CD8-positive, alpha-beta memory T cell (primary cell): ENCODE measurements around the gene CSTPP1. TPM values are rescaled to one million over a fixed set of nuclear protein-coding genes. Genes with fewer than 3 reads are reported as not detected.

Experiments used
- CTCF ChIA-PET: fragments of 350-600 bp; sonication (Branson Sonifier 250); formaldehyde crosslinking; loops from one replicate; lab custom pipeline; 2021; ENCODE audit warnings: antibody characterized with exemption; lab: Charles Lee
- POLR2A ChIA-PET: fragments of 350-600 bp; sonication (Branson Sonifier 250); formaldehyde crosslinking; loops from one replicate; lab custom pipeline; 2021; ENCODE audit warnings: antibody characterized with exemption; lab: Charles Lee
- DNase-seq, 5 donors: peaks; one replicate each; pipeline versions ENCODE4 v3.0.0 to v3.0.0-alpha.2; 2020 to 2022; ENCODE audit warnings: mixed read lengths in 1 of 5
- H3K27ac ChIP-seq: one replicate; pipeline ENCODE4 v1.7.0; 2013; ENCODE audit warnings: low read depth, mild to moderate bottlenecking, low read length, moderate library complexity
- H3K27me3 ChIP-seq: 2 replicates; pipeline ENCODE4 v1.7.0; 2013; ENCODE audit warnings: low read length, mild to moderate bottlenecking; ENCODE audit not compliant: insufficient read depth, poor library complexity, severe bottlenecking
- H3K36me3 ChIP-seq: 2 replicates; pipeline ENCODE4 v1.7.0; 2013; ENCODE audit warnings: mild to moderate bottlenecking, low read length, moderate library complexity; ENCODE audit not compliant: insufficient read depth
- H3K4me1 ChIP-seq: 2 replicates; pipeline ENCODE4 v1.7.0; 2013; ENCODE audit warnings: mild to moderate bottlenecking, low read length, moderate library complexity; ENCODE audit not compliant: insufficient read depth
- H3K4me3 ChIP-seq: 2 replicates; pipeline ENCODE4 v1.7.0; 2013; ENCODE audit warnings: mild to moderate bottlenecking, low read length
- H3K9me3 ChIP-seq: 2 replicates; pipeline ENCODE4 v1.7.0; 2013; ENCODE audit warnings: mild to moderate bottlenecking, low read length
- H3K27ac Mint-ChIP-seq, 8 donors: one replicate each; pipeline ENCODE4 v1.8.0; 2020 to 2021; ENCODE audit warnings: mixed read lengths in 8 of 8, mild to moderate bottlenecking in 6 of 8, inconsistent platforms in 3 of 8, moderate library complexity in 3 of 8
- H3K27me3 Mint-ChIP-seq, 2 donors: one replicate each; pipeline ENCODE4 v1.8.0; 2020 to 2021; ENCODE audit warnings: mixed read lengths in 2 of 2, mild to moderate bottlenecking in 1 of 2, moderate library complexity in 1 of 2
- H3K36me3 Mint-ChIP-seq, 3 donors: one replicate each; pipeline ENCODE4 v1.8.0; 2020 to 2021; ENCODE audit warnings: mixed read lengths in 3 of 3, inconsistent platforms in 1 of 3, mild to moderate bottlenecking in 1 of 3
- H3K4me1 Mint-ChIP-seq, 3 donors: one replicate each; pipeline ENCODE4 v1.8.0; 2020 to 2021; ENCODE audit warnings: mixed read lengths in 3 of 3, inconsistent platforms in 1 of 3, mild to moderate bottlenecking in 1 of 3
- H3K4me3 Mint-ChIP-seq, 7 donors: one replicate each; pipeline ENCODE4 v1.8.0; 2020 to 2021; ENCODE audit warnings: mixed read lengths in 7 of 7, mild to moderate bottlenecking in 6 of 7, moderate library complexity in 4 of 7, inconsistent platforms in 2 of 7
- H3K9me3 Mint-ChIP-seq, 5 donors: one replicate each; pipeline ENCODE4 v1.8.0; 2020 to 2022; ENCODE audit warnings: mixed read lengths in 5 of 5, mild to moderate bottlenecking in 3 of 5, moderate library complexity in 2 of 5, inconsistent platforms in 1 of 5
- polyA plus RNA-seq: library from polyadenylated mRNA; unstranded; fragments of 300-500 nt; fragmentation: Illumina TruSeq; gene quantifications from one replicate; pipeline ENCODE4 v1.2.3, GENCODE V29; 2021
- total RNA-seq, 2 experiments: library from RNA; stranded (reverse); gene quantifications; one replicate each; pipeline ENCODE4 v1.2.3, GENCODE V29; 2021

Gene CSTPP1, protein sequence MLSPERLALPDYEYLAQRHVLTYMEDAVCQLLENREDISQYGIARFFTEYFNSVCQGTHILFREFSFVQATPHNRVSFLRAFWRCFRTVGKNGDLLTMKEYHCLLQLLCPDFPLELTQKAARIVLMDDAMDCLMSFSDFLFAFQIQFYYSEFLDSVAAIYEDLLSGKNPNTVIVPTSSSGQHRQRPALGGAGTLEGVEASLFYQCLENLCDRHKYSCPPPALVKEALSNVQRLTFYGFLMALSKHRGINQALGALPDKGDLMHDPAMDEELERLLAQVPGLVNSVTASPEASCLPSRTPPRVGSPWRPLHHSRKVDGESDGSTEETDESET
- total RNA-seq (10 to 100 TPM; 16.9 to 18.4 TPM), polyA plus RNA-seq (19.7 TPM)

DNA sequence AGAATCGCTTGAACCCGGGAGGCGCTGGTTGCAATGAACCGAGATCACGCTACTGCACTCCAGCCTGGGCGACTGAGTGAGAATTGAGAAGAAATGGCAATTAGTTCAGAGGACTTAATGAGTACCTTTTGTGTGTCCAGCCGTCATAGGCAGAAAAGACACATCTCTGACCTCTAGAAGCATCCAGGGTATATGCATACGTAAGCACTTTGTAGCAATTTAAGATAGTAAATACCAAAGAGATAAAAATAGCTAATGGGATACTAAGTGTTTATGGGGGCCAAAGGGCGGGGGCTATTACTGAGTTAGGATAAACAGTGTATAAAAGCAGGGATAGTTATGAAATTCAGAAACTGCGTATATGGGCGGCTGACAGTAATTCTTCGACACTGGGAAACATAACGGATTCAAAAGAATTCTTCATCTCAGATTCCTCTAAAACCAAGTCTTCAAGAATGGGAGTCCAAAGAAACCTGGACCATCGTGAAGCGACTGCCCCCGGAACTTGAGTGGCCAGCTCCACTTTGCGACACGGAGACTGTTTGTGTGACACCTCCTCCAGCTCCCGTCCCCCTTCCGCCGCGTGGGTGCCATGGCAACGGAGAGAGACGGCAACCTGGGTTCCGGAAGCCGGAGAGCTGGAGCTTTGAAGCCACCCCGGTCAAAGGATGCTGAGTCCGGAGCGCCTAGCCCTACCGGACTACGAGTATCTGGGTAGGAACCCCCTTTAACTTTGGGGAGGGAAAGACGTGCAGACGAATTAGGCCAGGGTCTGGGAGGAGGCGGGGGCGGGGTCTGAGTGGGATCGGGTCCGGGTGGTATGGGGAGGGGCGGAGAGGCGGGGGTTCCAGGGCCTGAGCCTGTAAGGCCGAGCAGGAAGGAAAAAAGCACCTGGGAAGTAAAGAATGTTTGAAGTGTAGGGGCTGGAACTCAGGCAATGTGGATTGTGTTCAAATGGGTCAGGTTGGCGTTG, at the start of gene CSTPP1:
CSTPP1 (plus strand) TSS at position 624 of the 973 bp plus-strand sequence; CDS start at position 669, 45 bp downstream.
- CTCF ChIA-PET, result interaction anchor here (0.7 to 1.5 kb wide), 6 partner anchors 16 to 1165 kb away, joined by 3 to 4 read pairs (median 3); partner anchors contain the start of gene ACP2
- peak within 1 kb of the TSS; percentile 67 for H3K4me3 ChIP-seq
- peaks cover 0 to 13% (median 0%) of the 10 kb centered on the region in 3 donors for H3K36me3 Mint-ChIP-seq
- peak within 1 kb of the TSS; percentile 40 for H3K27ac ChIP-seq
- H3K4me1 Mint-ChIP-seq, result peaks cover 12 to 25% (median 23%) of the 10 kb centered on the region in 3 donors
- peak; percentile 85 to 95 (median 88) for DNase-seq
- H3K36me3 ChIP-seq, result no peaks in the 10 kb centered on the region
- H3K4me1 ChIP-seq, result peaks cover 12% of the 10 kb centered on the region
- H3K27me3 ChIP-seq, result no peaks in the 10 kb centered on the region
- peaks cover 2 to 8% of the 10 kb centered on the region in 2 donors for H3K27me3 Mint-ChIP-seq
- no peaks in the 10 kb centered on the region for H3K9me3 ChIP-seq
- H3K4me3 Mint-ChIP-seq, result peak within 1 kb of the TSS; percentile 84 to 98 (median 94)
- POLR2A ChIA-PET, result interaction anchor here (0.5 to 0.6 kb wide), 2 partner anchors 622 to 982 kb away, joined by 3 read pairs; no protein-coding TSS in a partner anchor
- peak within 1 kb of the TSS; percentile 77 to 99 (median 94) for H3K27ac Mint-ChIP-seq
- no peaks in the 10 kb centered on the region for H3K9me3 Mint-ChIP-seq

DNA sequence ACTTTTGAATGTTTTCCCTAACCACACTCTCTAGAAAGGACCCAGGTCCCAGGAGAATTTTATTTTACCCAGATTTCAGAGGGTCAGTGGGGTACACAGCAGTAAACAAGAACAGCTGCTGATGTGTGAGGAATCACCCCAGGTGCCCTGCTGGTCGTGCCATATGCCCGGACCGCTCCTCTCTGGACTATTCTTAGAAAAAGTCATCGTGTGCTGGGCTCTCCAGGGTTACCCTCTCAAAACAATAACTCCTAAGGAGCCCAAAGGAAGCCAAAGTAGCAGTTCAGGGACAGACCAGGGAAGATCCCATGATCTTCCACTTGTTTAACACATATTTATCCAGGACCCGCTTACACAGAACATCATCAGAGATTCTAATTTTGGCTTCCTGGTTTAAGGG, 47.9 kb upstream of the CSTPP1 start:
- no peak overlapping the region for H3K27ac ChIP-seq
- no peak overlapping the region for H3K4me3 Mint-ChIP-seq
- DNase-seq, result no peak
- ChIA-PET POLR2A (no interaction called here), CTCF (interaction anchor here (1.0 to 4.1 kb wide), 2 partner anchors 265 to 267 kb away, joined by 3 to 17 read pairs; no protein-coding TSS in a partner anchor)
- H3K9me3 Mint-ChIP-seq, result no peaks in the 10 kb centered on the region
- no peaks in the 10 kb centered on the region for H3K27me3 ChIP-seq
- peaks cover 8 to 10% of the 10 kb centered on the region in 2 donors for H3K27me3 Mint-ChIP-seq
- no peaks in the 10 kb centered on the region for H3K36me3 ChIP-seq
- H3K9me3 ChIP-seq, result no peaks in the 10 kb centered on the region
- H3K4me3 ChIP-seq, result no peak overlapping the region
- no peaks in the 10 kb centered on the region for H3K4me1 ChIP-seq
- H3K4me1 Mint-ChIP-seq, result peaks cover 0 to 3% (median 0%) of the 10 kb centered on the region in 3 donors
- H3K36me3 Mint-ChIP-seq, result no peaks in the 10 kb centered on the region
- no peak overlapping the region for H3K27ac Mint-ChIP-seq

DNA sequence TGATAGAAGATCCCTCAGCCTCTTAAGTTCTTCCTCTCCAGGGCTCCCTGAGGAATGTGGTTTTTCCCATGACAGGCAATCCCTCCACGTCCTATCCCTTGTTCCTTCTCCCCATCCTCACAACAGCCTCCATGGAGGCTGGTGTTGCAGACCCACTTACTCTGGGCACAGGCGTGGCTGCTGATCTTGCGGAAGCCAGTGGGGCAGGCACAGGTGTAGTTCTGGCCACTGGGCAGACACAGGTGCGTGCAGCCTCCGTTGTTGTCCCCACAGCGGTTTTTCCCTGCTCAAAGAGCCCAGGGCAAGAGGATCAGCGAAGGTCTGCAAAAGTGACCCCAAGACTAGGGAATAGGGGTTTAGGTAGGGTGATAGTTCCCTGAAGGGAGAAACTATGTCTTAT, 47.3 kb upstream of the CSTPP1 start:
- Histone ChIP-seq H3K4me3 (no peak overlapping the region), H3K27me3 (no peaks in the 10 kb centered on the region), H3K9me3 (no peaks in the 10 kb centered on the region), H3K4me1 (no peaks in the 10 kb centered on the region), H3K27ac (no peak overlapping the region), H3K36me3 (no peaks in the 10 kb centered on the region)
- Mint-ChIP-seq H3K27me3 (peaks cover 4 to 5% of the 10 kb centered on the region in 2 donors), H3K27ac (no peak overlapping the region), H3K9me3 (no peaks in the 10 kb centered on the region), H3K36me3 (no peaks in the 10 kb centered on the region), H3K4me1 (peaks cover 0 to 3% (median 0%) of the 10 kb centered on the region in 3 donors), H3K4me3 (no peak overlapping the region)
- DNase-seq, result no peak
- POLR2A ChIA-PET, result no interaction called here
- CTCF ChIA-PET, result interaction anchor here (1.0 to 4.1 kb wide), 2 partner anchors 264 to 266 kb away, joined by 3 to 17 read pairs; no protein-coding TSS in a partner anchor

DNA sequence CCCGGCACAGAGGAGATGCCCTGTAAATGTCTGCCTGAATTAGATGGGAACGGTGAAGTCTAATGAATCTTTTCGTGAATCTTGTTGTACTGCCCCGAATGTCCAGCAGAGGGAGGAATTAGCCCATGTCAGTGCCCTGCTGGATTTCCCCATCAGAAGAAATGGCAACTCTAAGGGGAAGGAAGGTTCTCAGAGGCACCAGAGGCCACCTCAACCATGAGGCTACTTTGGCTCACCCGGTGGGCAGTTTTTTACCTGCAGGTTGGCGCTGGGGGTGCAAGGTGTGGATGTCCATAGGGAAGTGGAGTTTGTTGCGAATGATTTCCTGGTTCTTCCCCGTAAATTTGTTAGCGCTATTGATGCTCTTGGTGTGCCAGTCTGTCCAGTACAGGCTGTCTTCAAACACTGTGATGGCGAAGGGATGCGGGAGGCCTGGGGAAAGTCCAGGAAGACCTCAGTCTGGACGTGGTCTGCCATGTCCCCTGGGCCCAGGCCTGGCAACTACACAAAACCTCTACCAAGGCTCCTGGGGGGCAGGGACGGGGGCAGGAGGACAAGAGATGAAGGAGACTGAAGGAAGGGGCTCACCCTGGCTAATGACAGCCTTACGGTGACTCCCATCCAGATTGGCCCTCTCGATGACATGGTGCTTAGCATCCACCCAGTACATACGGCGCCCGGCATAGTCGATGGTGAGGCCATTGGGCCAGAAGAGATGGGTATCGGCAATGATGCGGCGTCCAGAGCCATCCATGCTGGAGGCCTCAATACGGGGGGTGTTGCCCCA, 46.7 kb upstream of the CSTPP1 start:
- H3K4me3 ChIP-seq, result no peak overlapping the region
- CTCF ChIA-PET, result interaction anchor here (1.0 to 2.9 kb wide), 4 partner anchors 8 to 270 kb away, joined by 3 to 11 read pairs (median 4); no protein-coding TSS in a partner anchor
- Mint-ChIP-seq H3K4me1 (peaks cover 0 to 3% (median 0%) of the 10 kb centered on the region in 3 donors), H3K9me3 (no peaks in the 10 kb centered on the region), H3K27ac (no peak overlapping the region), H3K27me3 (peaks cover 4 to 5% of the 10 kb centered on the region in 2 donors), H3K4me3 (no peak overlapping the region), H3K36me3 (no peaks in the 10 kb centered on the region)
- POLR2A ChIA-PET, result no interaction called here
- DNase-seq, result peak; percentile 55 to 76 (median 61)
- H3K27ac ChIP-seq, result no peak overlapping the region
- no peaks in the 10 kb centered on the region for H3K36me3 ChIP-seq
- H3K27me3 ChIP-seq, result no peaks in the 10 kb centered on the region
- no peaks in the 10 kb centered on the region for H3K4me1 ChIP-seq
- H3K9me3 ChIP-seq, result no peaks in the 10 kb centered on the region

DNA sequence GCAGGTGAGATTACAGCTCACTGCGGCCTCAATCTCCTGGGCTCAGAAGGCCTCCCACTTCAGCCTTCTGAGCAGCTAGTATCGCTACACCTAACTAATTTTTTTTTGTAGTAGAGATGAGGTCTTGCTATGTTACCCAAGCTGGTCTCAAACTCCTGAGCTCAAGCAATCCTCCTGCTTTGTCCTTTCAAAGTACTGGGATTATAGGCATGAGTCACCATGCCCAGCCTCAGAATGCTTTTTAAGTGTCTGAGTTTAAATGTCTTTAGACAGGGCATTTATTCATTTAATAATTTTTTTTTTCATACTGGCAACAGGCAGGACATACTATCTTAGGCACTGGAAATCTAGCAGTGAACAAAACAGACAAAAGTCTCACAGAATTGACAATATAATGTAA, 45.9 kb upstream of the CSTPP1 start:
- Histone ChIP-seq H3K27me3 (no peaks in the 10 kb centered on the region), H3K27ac (no peak overlapping the region), H3K9me3 (no peaks in the 10 kb centered on the region), H3K4me3 (no peak overlapping the region), H3K4me1 (no peaks in the 10 kb centered on the region), H3K36me3 (no peaks in the 10 kb centered on the region)
- ChIA-PET CTCF (interaction anchor here (1.1 to 2.9 kb wide), 4 partner anchors 9 to 270 kb away, joined by 3 to 11 read pairs (median 5); no protein-coding TSS in a partner anchor), POLR2A (no interaction called here)
- Mint-ChIP-seq H3K36me3 (no peaks in the 10 kb centered on the region), H3K4me3 (no peak overlapping the region), H3K9me3 (no peaks in the 10 kb centered on the region), H3K4me1 (peaks cover 0 to 3% (median 0%) of the 10 kb centered on the region in 3 donors), H3K27me3 (peaks cover 4 to 5% of the 10 kb centered on the region in 2 donors), H3K27ac (no peak overlapping the region)
- no peak for DNase-seq

DNA sequence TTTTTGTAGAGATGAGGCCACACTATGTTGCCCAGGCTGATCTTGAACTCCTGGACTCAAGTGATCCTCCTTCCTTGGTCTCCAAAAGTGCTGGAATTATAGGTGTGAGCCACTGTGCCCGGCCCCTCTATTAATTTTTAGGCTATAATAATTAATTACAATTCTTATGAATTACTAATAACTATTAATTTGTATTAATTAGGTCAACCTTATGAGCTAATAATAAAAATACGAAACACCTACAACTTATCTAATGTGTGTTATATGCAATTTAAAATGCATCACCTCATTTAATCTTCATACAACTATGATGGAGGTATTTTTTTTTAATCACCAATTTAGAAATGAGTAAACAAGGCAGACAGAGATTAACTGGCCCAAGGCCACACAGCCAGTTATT, 44.5 kb upstream of the CSTPP1 start:
- Mint-ChIP-seq H3K27ac (no peak overlapping the region), H3K36me3 (no peaks in the 10 kb centered on the region), H3K4me1 (peaks cover 0 to 3% (median 0%) of the 10 kb centered on the region in 3 donors), H3K9me3 (no peaks in the 10 kb centered on the region), H3K4me3 (no peak overlapping the region), H3K27me3 (peaks cover 0 to 4% of the 10 kb centered on the region in 2 donors)
- Histone ChIP-seq H3K27ac (no peak overlapping the region), H3K4me1 (no peaks in the 10 kb centered on the region), H3K9me3 (no peaks in the 10 kb centered on the region), H3K27me3 (no peaks in the 10 kb centered on the region), H3K36me3 (no peaks in the 10 kb centered on the region), H3K4me3 (no peak overlapping the region)
- DNase-seq, result no peak
- CTCF ChIA-PET, result interaction anchor here (0.8 to 2.9 kb wide), 6 partner anchors 10 to 271 kb away, joined by 3 to 11 read pairs (median 3); no protein-coding TSS in a partner anchor
- POLR2A ChIA-PET, result no interaction called here

DNA sequence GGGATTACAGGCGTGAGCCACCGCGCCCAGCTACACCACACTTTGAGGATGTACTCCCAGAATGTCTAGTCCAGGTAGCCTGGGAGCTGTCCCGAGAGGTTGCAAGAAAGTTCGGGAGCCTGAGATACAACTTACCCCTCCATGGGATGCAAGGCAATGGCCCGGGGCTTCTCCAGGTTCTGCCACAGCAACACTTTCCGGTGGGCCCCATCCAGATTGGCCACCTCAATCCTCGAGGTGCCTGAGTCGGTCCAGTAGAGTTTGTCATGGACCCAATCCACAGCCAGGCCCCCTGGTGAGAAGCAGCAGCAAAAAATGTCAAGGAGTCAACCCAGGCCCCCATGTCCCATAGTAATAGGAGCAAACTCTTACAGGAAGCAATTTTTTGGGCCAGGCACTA, 43.7 kb upstream of the CSTPP1 start:
- H3K27ac Mint-ChIP-seq, result no peak overlapping the region

More for the DNA sequence above, 43.7 kb upstream of the CSTPP1 start:
- ChIA-PET CTCF (interaction anchor here (1.1 to 2.9 kb wide), 3 partner anchors 11 to 262 kb away, joined by 3 to 11 read pairs (median 7); no protein-coding TSS in a partner anchor), POLR2A (no interaction called here)
- Mint-ChIP-seq H3K4me1 (peaks cover 0 to 3% (median 0%) of the 10 kb centered on the region in 3 donors), H3K9me3 (no peaks in the 10 kb centered on the region), H3K36me3 (no peaks in the 10 kb centered on the region), H3K4me3 (no peak overlapping the region), H3K27me3 (peaks cover 0 to 4% of the 10 kb centered on the region in 2 donors)
- DNase-seq, result no peak
- H3K4me3 ChIP-seq, result no peak overlapping the region
- H3K27me3 ChIP-seq, result no peaks in the 10 kb centered on the region
- H3K9me3 ChIP-seq, result no peaks in the 10 kb centered on the region
- no peaks in the 10 kb centered on the region for H3K4me1 ChIP-seq
- no peak overlapping the region for H3K27ac ChIP-seq
- no peaks in the 10 kb centered on the region for H3K36me3 ChIP-seq
